ENCODE results near the gene XRCC5. TPM values are rescaled to one million over a fixed set of nuclear protein-coding genes. Genes with fewer than 3 reads are reported as not detected.

The XRCC5 gene
- total RNA-seq, 3 donors from 2014 or later = 134 to 227 (median 188) TPM

- intact Hi-C loops (cut with DNase I; ENCODE audit: low total_unique reads) = no loop called here
- no peak overlapping the region for H3K27ac ChIP-seq
Measured at GRCh38 chr2:216130346-216130971, 21.3 kb downstream of the XRCC5 start.

GRCh38 chr2:216131175-216131926 is 22.2 kb downstream of the XRCC5 start:
- TF ChIP-seq POLR2A (IDR thresholded peaks at IDR 0.05) = no peak
- TF ChIP-seq CTCF (IDR thresholded peaks at IDR 0.05) = no peak
- TF ChIP-seq POLR2AphosphoS5 (IDR thresholded peaks at IDR 0.05) = no peak
- Histone ChIP-seq H3K4me1 (no peaks in the 10 kb centered on the region), H3K27ac (no peak overlapping the region), H3K36me3 (peaks cover 8% of the 10 kb centered on the region), H3K9me3 (no peaks in the 10 kb centered on the region), H3K4me3 (no peak overlapping the region), H3K27me3 (no peaks in the 10 kb centered on the region)
- intact Hi-C loops (cut with DNase I; ENCODE audit: low total_unique reads) = no loop called here
- no peak for DNase-seq (ENCODE audit: low spot score in 2 of 2)

More at GRCh38 chr2:216130346-216130971, 21.3 kb downstream of the XRCC5 start:
- H3K27me3 ChIP-seq = no peaks in the 10 kb centered on the region
- no peak for TF ChIP-seq POLR2A (IDR thresholded peaks at IDR 0.05)
- TF ChIP-seq CTCF (IDR thresholded peaks at IDR 0.05) = no peak
- no peak for TF ChIP-seq POLR2AphosphoS5 (IDR thresholded peaks at IDR 0.05)
- H3K4me3 ChIP-seq = no peak overlapping the region
- peaks cover 8% of the 10 kb centered on the region for H3K36me3 ChIP-seq
- no peaks in the 10 kb centered on the region for H3K4me1 ChIP-seq
- no peaks in the 10 kb centered on the region for H3K9me3 ChIP-seq
- DNase-seq (ENCODE audit: low spot score in 2 of 2) = no peak

- Histone ChIP-seq H3K9me3 (no peaks in the 10 kb centered on the region), H3K4me1 (no peaks in the 10 kb centered on the region), H3K27me3 (no peaks in the 10 kb centered on the region), H3K4me3 (no peak overlapping the region), H3K27ac (no peak overlapping the region), H3K36me3 (peaks cover 8% of the 10 kb centered on the region)
- no peak for DNase-seq (ENCODE audit: low spot score in 2 of 2)
- TF ChIP-seq POLR2AphosphoS5 (IDR thresholded peaks at IDR 0.05) (no peak), POLR2A (IDR thresholded peaks at IDR 0.05) (no peak), CTCF (IDR thresholded peaks at IDR 0.05) (no peak)
- intact Hi-C loops (cut with DNase I; ENCODE audit: low total_unique reads) = no loop called here
Measured at GRCh38 chr2:216132585-216132984, 23.4 kb downstream of the XRCC5 start.

GRCh38 chr2:216133397-216133796 is 24.2 kb downstream of the XRCC5 start:
- no peak for TF ChIP-seq POLR2A (IDR thresholded peaks at IDR 0.05)
- TF ChIP-seq POLR2AphosphoS5 (IDR thresholded peaks at IDR 0.05) = no peak
- no peak for TF ChIP-seq CTCF (IDR thresholded peaks at IDR 0.05)
- peaks cover 8% of the 10 kb centered on the region for H3K36me3 ChIP-seq
- no peaks in the 10 kb centered on the region for H3K27me3 ChIP-seq
- no peak for DNase-seq (ENCODE audit: low spot score in 2 of 2)
- H3K4me3 ChIP-seq = no peak overlapping the region
- no peaks in the 10 kb centered on the region for H3K4me1 ChIP-seq
- intact Hi-C loops (cut with DNase I; ENCODE audit: low total_unique reads) = no loop called here
- H3K27ac ChIP-seq = no peak overlapping the region
- H3K9me3 ChIP-seq = no peaks in the 10 kb centered on the region

GRCh38 chr2:216134958-216135541 is 25.9 kb downstream of the XRCC5 start:
- Histone ChIP-seq H3K9me3 (no peaks in the 10 kb centered on the region), H3K4me1 (no peaks in the 10 kb centered on the region), H3K27ac (no peak overlapping the region), H3K4me3 (no peak overlapping the region), H3K27me3 (no peaks in the 10 kb centered on the region), H3K36me3 (peaks cover 14% of the 10 kb centered on the region)
- DNase-seq (ENCODE audit: low spot score in 2 of 2) = no peak
- TF ChIP-seq POLR2A (IDR thresholded peaks at IDR 0.05) (no peak), POLR2AphosphoS5 (IDR thresholded peaks at IDR 0.05) (no peak), CTCF (IDR thresholded peaks at IDR 0.05) (no peak)
- intact Hi-C loops (cut with DNase I; ENCODE audit: low total_unique reads) = no loop called here
